ENCODE results near the gene SWT1.
A peak's percentile ranks its signal among the peaks of the same experiment; 100 is the strongest.

The SWT1 gene

DNA sequence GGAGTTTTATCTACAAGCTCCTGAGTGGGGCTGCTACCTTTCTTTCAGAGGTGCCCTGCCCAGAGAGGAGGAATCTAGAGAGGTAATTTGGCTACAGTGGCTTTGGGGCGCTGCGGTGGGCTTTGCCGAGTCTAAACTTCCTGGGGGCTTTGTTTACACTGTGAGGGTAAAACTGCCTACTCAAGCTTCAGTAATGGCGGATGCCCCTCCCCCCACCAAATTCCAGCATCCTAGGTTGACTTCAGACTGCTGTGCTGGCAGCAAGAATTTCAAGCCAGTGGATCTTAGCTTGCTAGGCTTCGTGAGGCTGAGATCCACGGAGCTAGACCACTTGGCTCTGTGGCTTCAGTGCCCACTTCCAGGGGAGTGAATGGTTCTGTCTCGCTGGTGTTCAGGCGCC is 43.9 kb downstream of the SWT1 start:
- no peak overlapping the region for H3K23ac ChIP-seq (ENCODE audit: low read length in 2 of 2)
- H3K27ac ChIP-seq (ENCODE audit: low read length, poor library complexity, severe bottlenecking): no peak overlapping the region
- H3K4ac ChIP-seq (ENCODE audit: low read depth in 1 of 2, low read length in 2 of 2): no peak overlapping the region
- H2AK5ac ChIP-seq (ENCODE audit: low read length, severe bottlenecking): no peak overlapping the region
- no peak overlapping the region for H3K9ac ChIP-seq (ENCODE audit: low read length)
- H2BK120ac ChIP-seq (ENCODE audit: low read depth, low read length): no peak overlapping the region
- no peak overlapping the region for H2AFZ ChIP-seq (ENCODE audit: low read depth, low read length)
- H3K14ac ChIP-seq (ENCODE audit: low read length in 2 of 2): no peak overlapping the region
- H3K9me3 ChIP-seq (ENCODE audit: control insufficient read depth, low read length): peaks cover 11% of the 10 kb centered on the region
- peak overlapping the region; percentile 19 for H2BK5ac ChIP-seq (ENCODE audit: low read depth, low read length, poor library complexity, severe bottlenecking)
- H3K4me1 ChIP-seq (ENCODE audit: control insufficient read depth, insufficient read depth, low read depth, low read length): no peaks in the 10 kb centered on the region
- DNase-seq: no peak
- H3K4me3 ChIP-seq (ENCODE audit: insufficient read depth in 1 of 2, low read depth in 1 of 2, low read length in 2 of 2): no peak overlapping the region
- no peak overlapping the region for H3K18ac ChIP-seq (ENCODE audit: low read depth in 1 of 2, low read length in 2 of 2)
- H2BK15ac ChIP-seq (ENCODE audit: low read depth, poor library complexity, severe bottlenecking): no peak overlapping the region
- H3K79me1 ChIP-seq (replicated peaks; ENCODE audit: low read length, poor library complexity, severe bottlenecking): no peaks in the 10 kb centered on the region
- peaks cover 9 to 25% of the 10 kb centered on the region in 2 experiments for H3K36me3 ChIP-seq (ENCODE audit: control insufficient read depth in 1 of 2, insufficient read depth in 2 of 2, low read depth in 1 of 2, low read length in 2 of 2)
- H2BK12ac ChIP-seq (ENCODE audit: low read length in 2 of 2): no peak overlapping the region
- WGBS: 97% methylated on average over 8 of the region's 8 CpGs
- no peak overlapping the region for H4K8ac ChIP-seq (ENCODE audit: low read length)
- no peaks in the 10 kb centered on the region for H3K27me3 ChIP-seq (ENCODE audit: control insufficient read depth in 1 of 2, insufficient read depth in 1 of 2, low read length in 2 of 2)
- no peak overlapping the region for H4K91ac ChIP-seq (ENCODE audit: low read length)
- no peak overlapping the region for H3K4me2 ChIP-seq (ENCODE audit: low read length, poor library complexity, severe bottlenecking)

DNA sequence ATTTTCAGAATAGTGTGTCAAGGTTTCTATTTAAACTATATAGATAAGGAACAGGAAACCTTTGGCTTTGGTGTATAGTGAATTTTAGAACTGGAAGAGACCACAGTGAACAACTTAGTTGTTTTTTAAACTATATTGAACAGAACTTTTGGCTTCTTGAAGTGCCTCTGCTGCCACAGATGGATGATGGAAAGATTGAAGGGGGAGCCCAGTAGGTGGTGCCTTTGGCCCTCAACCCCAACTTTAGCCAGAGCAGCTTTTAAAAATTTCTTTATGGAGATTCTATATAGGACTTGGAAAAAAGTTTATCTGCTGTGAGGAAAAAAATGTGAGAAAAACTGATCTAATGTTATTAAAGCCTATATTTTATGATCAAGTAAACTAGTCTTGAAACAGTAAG is 50.2 kb downstream of the SWT1 start:
- DNase-seq: no peak
- H3K4me2 ChIP-seq (ENCODE audit: low read length, poor library complexity, severe bottlenecking): no peak overlapping the region
- no peak overlapping the region for H3K18ac ChIP-seq (ENCODE audit: low read depth in 1 of 2, low read length in 2 of 2)
- H3K14ac ChIP-seq (ENCODE audit: low read length in 2 of 2): no peak overlapping the region
- no peak overlapping the region for H3K23ac ChIP-seq (ENCODE audit: low read length in 2 of 2)
- no peak overlapping the region for H4K8ac ChIP-seq (ENCODE audit: low read length)
- H2BK15ac ChIP-seq (ENCODE audit: low read depth, poor library complexity, severe bottlenecking): no peak overlapping the region
- no peak overlapping the region for H2AFZ ChIP-seq (ENCODE audit: low read depth, low read length)
- H3K4me1 ChIP-seq (ENCODE audit: control insufficient read depth, insufficient read depth, low read depth, low read length): no peaks in the 10 kb centered on the region
- H2BK12ac ChIP-seq (ENCODE audit: low read length in 2 of 2): no peak overlapping the region
- H2BK120ac ChIP-seq (ENCODE audit: low read depth, low read length): no peak overlapping the region
- no peak overlapping the region for H3K27ac ChIP-seq (ENCODE audit: low read length, poor library complexity, severe bottlenecking)
- H3K9me3 ChIP-seq (ENCODE audit: control insufficient read depth, low read length): no peaks in the 10 kb centered on the region
- no peak overlapping the region for H3K9ac ChIP-seq (ENCODE audit: low read length)
- no peak overlapping the region for H3K4ac ChIP-seq (ENCODE audit: low read depth in 1 of 2, low read length in 2 of 2)
- H3K36me3 ChIP-seq (ENCODE audit: control insufficient read depth in 1 of 2, insufficient read depth in 2 of 2, low read depth in 1 of 2, low read length in 2 of 2): peaks cover 0 to 19% of the 10 kb centered on the region in 2 experiments
- no peaks in the 10 kb centered on the region for H3K79me1 ChIP-seq (replicated peaks; ENCODE audit: low read length, poor library complexity, severe bottlenecking)
- no peak overlapping the region for H2AK5ac ChIP-seq (ENCODE audit: low read length, severe bottlenecking)
- H2BK5ac ChIP-seq (ENCODE audit: low read depth, low read length, poor library complexity, severe bottlenecking): no peak overlapping the region
- no peaks in the 10 kb centered on the region for H3K27me3 ChIP-seq (ENCODE audit: control insufficient read depth in 1 of 2, insufficient read depth in 1 of 2, low read length in 2 of 2)
- no peak overlapping the region for H3K4me3 ChIP-seq (ENCODE audit: insufficient read depth in 1 of 2, low read depth in 1 of 2, low read length in 2 of 2)
- no peak overlapping the region for H4K91ac ChIP-seq (ENCODE audit: low read length)

DNA sequence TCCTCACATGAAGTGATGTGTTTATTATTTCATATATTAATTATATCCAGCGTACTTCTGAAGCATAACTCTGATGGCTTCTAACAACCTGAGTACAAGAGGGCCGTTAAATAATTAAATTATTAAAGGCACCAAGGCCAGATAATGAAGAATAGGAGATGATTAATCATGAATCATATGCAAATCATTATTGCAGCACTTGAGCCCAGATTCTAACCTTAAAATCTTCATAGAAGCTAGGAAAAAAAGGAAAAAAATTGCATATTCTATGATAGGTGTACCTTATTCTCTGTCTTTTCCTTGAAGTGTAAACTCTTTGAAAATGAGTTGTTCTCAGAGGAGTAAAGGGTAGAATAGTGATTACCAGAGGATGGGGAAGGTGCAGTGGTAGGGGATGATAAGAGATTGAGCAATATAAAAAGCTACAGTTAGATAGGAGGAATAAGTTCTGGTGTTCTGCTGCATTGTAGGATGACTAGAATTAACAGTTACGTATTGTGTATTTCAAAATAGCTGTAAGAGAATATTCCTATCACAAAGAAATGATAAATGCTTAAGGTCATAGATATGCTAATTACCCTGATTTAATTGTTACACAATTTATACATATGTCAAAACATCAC is 51.1 kb downstream of the SWT1 start:
- no peak overlapping the region for H3K18ac ChIP-seq (ENCODE audit: low read depth in 1 of 2, low read length in 2 of 2)
- H4K8ac ChIP-seq (ENCODE audit: low read length): no peak overlapping the region
- H2AK5ac ChIP-seq (ENCODE audit: low read length, severe bottlenecking): no peak overlapping the region
- no peak overlapping the region for H3K4me3 ChIP-seq (ENCODE audit: insufficient read depth in 1 of 2, low read depth in 1 of 2, low read length in 2 of 2)
- H2BK12ac ChIP-seq (ENCODE audit: low read length in 2 of 2): no peak overlapping the region
- no peak overlapping the region for H3K4ac ChIP-seq (ENCODE audit: low read depth in 1 of 2, low read length in 2 of 2)
- WGBS: no CpG with 5 or more reads among the region's 3 CpGs
- H3K14ac ChIP-seq (ENCODE audit: low read length in 2 of 2): no peak overlapping the region
- H4K91ac ChIP-seq (ENCODE audit: low read length): no peak overlapping the region
- no peak overlapping the region for H3K27ac ChIP-seq (ENCODE audit: low read length, poor library complexity, severe bottlenecking)
- H3K9ac ChIP-seq (ENCODE audit: low read length): no peak overlapping the region
- no peak overlapping the region for H2BK15ac ChIP-seq (ENCODE audit: low read depth, poor library complexity, severe bottlenecking)
- peaks cover 0 to 15% of the 10 kb centered on the region in 2 experiments for H3K36me3 ChIP-seq (ENCODE audit: control insufficient read depth in 1 of 2, insufficient read depth in 2 of 2, low read depth in 1 of 2, low read length in 2 of 2)
- no peaks in the 10 kb centered on the region for H3K9me3 ChIP-seq (ENCODE audit: control insufficient read depth, low read length)
- no peaks in the 10 kb centered on the region for H3K27me3 ChIP-seq (ENCODE audit: control insufficient read depth in 1 of 2, insufficient read depth in 1 of 2, low read length in 2 of 2)
- no peak overlapping the region for H3K4me2 ChIP-seq (ENCODE audit: low read length, poor library complexity, severe bottlenecking)
- no peaks in the 10 kb centered on the region for H3K79me1 ChIP-seq (replicated peaks; ENCODE audit: low read length, poor library complexity, severe bottlenecking)
- no peaks in the 10 kb centered on the region for H3K4me1 ChIP-seq (ENCODE audit: control insufficient read depth, insufficient read depth, low read depth, low read length)
- no peak overlapping the region for H2AFZ ChIP-seq (ENCODE audit: low read depth, low read length)
- H2BK5ac ChIP-seq (ENCODE audit: low read depth, low read length, poor library complexity, severe bottlenecking): no peak overlapping the region
- H2BK120ac ChIP-seq (ENCODE audit: low read depth, low read length): no peak overlapping the region
- no peak overlapping the region for H3K23ac ChIP-seq (ENCODE audit: low read length in 2 of 2)
- no peak for DNase-seq

DNA sequence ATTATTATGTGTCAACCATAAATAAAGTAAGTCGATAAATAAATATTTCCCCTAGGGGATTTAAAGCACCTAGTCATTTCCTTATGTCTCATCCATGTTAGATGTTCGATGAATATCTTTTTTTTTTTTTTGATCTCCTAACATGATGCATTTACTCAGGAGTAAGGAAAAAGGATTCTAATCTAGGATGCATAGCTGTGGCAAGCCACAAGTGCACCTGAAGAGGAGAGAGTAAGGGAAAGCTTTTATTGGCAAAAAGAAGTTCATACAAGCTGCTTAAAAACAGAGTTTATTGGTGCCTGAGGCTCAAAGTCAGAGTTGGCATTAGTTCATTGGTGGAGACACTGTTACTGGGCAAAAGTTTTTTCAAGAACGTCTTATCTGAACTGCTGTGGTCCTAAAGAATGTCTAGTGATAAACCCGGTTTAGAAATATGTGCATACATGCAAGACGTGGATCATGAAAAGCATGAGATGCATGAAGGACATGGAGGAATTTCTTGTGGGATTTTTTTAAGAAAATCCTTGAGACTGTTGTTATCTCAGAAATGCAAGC is 51.7 kb downstream of the SWT1 start:
- Histone ChIP-seq H3K9me3 (ENCODE audit: control insufficient read depth, low read length) (no peaks in the 10 kb centered on the region), H2BK120ac (ENCODE audit: low read depth, low read length) (no peak overlapping the region), H3K18ac (ENCODE audit: low read depth in 1 of 2, low read length in 2 of 2) (no peak overlapping the region), H3K9ac (ENCODE audit: low read length) (no peak overlapping the region), H3K4me2 (ENCODE audit: low read length, poor library complexity, severe bottlenecking) (no peak overlapping the region), H4K91ac (ENCODE audit: low read length) (no peak overlapping the region), H2AFZ (ENCODE audit: low read depth, low read length) (no peak overlapping the region), H2BK15ac (ENCODE audit: low read depth, poor library complexity, severe bottlenecking) (no peak overlapping the region), H3K36me3 (ENCODE audit: control insufficient read depth in 1 of 2, insufficient read depth in 2 of 2, low read depth in 1 of 2, low read length in 2 of 2) (peaks cover 0 to 15% of the 10 kb centered on the region in 2 experiments), H2BK5ac (ENCODE audit: low read depth, low read length, poor library complexity, severe bottlenecking) (no peak overlapping the region), H3K27ac (ENCODE audit: low read length, poor library complexity, severe bottlenecking) (no peak overlapping the region), H4K8ac (ENCODE audit: low read length) (no peak overlapping the region), H3K27me3 (ENCODE audit: control insufficient read depth in 1 of 2, insufficient read depth in 1 of 2, low read length in 2 of 2) (no peaks in the 10 kb centered on the region), H2BK12ac (ENCODE audit: low read length in 2 of 2) (no peak overlapping the region), H3K4me3 (ENCODE audit: insufficient read depth in 1 of 2, low read depth in 1 of 2, low read length in 2 of 2) (no peak overlapping the region), H2AK5ac (ENCODE audit: low read length, severe bottlenecking) (no peak overlapping the region), H3K4me1 (ENCODE audit: control insufficient read depth, insufficient read depth, low read depth, low read length) (no peaks in the 10 kb centered on the region), H3K14ac (ENCODE audit: low read length in 2 of 2) (no peak overlapping the region), H3K4ac (ENCODE audit: low read depth in 1 of 2, low read length in 2 of 2) (no peak overlapping the region), H3K79me1 (replicated peaks; ENCODE audit: low read length, poor library complexity, severe bottlenecking) (no peaks in the 10 kb centered on the region), H3K23ac (ENCODE audit: low read length in 2 of 2) (no peak overlapping the region)
- 98% methylated on average over 3 of the region's 5 CpGs for WGBS
- DNase-seq: no peak
